Calu3 (cell line): ENCODE measurements around the gene P2RY12. TPM values are rescaled to one million over a fixed set of nuclear protein-coding genes. Genes with fewer than 3 reads are reported as not detected.

Source experiments
- BruUV-seq: library from RNA; stranded (reverse); fragments of 400-500 nt; replicated peaks from 2 replicates; lab custom pipeline; 2021; lab: Mats Ljungman, UMichigan
- CTCF ChIA-PET: fragments of 300-600 bp; sonication (Branson Sonifier 250); formaldehyde crosslinking; loops from one replicate; lab custom pipeline; 2022; ENCODE audit warnings: antibody characterized with exemption; lab: Charles Lee
- DNase-seq: peaks from one replicate; pipeline ENCODE4 v3.0.0; 2022
- H3K27ac Mint-ChIP-seq: one replicate; pipeline ENCODE4 v1.8.0; 2022; ENCODE audit warnings: mixed read lengths; ENCODE audit not compliant: unreplicated experiment
- H3K27me3 Mint-ChIP-seq: one replicate; pipeline ENCODE4 v1.8.0; 2022; ENCODE audit warnings: mixed read lengths; ENCODE audit not compliant: unreplicated experiment
- H3K36me3 Mint-ChIP-seq: one replicate; pipeline ENCODE4 v1.8.0; 2022; ENCODE audit warnings: mild to moderate bottlenecking, moderate library complexity, mixed read lengths; ENCODE audit not compliant: insufficient read depth, unreplicated experiment
- H3K4me1 Mint-ChIP-seq: one replicate; pipeline ENCODE4 v1.8.0; 2022; ENCODE audit warnings: mild to moderate bottlenecking, low read depth, mixed read lengths; ENCODE audit not compliant: unreplicated experiment
- H3K4me3 Mint-ChIP-seq: one replicate; pipeline ENCODE4 v1.8.0; 2022; ENCODE audit warnings: mild to moderate bottlenecking, low read depth, moderate library complexity, mixed read lengths; ENCODE audit not compliant: unreplicated experiment
- H3K9me3 Mint-ChIP-seq: one replicate; pipeline ENCODE4 v1.8.0; 2022; ENCODE audit warnings: low read depth, mixed read lengths; ENCODE audit not compliant: unreplicated experiment
- intact Hi-C: fragments of 100-400 bp; cut with micrococcal nuclease; formaldehyde crosslinking; loops from one replicate; pipeline ENCODE4 v1.10.0; 2022; ENCODE audit not compliant: unreplicated experiment
- total RNA-seq: library from RNA; stranded (reverse); gene quantifications from 2 replicates; pipeline ENCODE4 v1.2.3, GENCODE V29; 2022
- TF ChIP-seq, protein P1 (sequence below): fragments of 200-600 bp; IDR thresholded peaks from one replicate; pipeline ENCODE4 v1.8.0; 2022; ENCODE audit warnings: antibody characterized with exemption; ENCODE audit not compliant: unreplicated experiment

The P2RY12 gene
- total RNA-seq, 1 experiment from 2014 or later: not detected

GRCh38 chr3:151329363-151329762 is 55.2 kb downstream of the P2RY12 start, which contains the start of gene P2RY13:
Gene P2RY13, minus strand, starts transcription at chr3:151329549. Its CDS starts 21 bp downstream, at chr3:151329528.
- intact Hi-C loops: no loop called here
- H3K36me3 Mint-ChIP-seq: no peaks in the 10 kb centered on the region
- H3K4me3 Mint-ChIP-seq: peak within 1 kb of the TSS; percentile 27
- DNase-seq: no peak
- CTCF ChIA-PET: interaction anchor here (2.1 kb wide), 1 partner anchor 24 kb away, joined by 27 read pairs; no protein-coding TSS in a partner anchor
- TF ChIP-seq, protein P1, sequence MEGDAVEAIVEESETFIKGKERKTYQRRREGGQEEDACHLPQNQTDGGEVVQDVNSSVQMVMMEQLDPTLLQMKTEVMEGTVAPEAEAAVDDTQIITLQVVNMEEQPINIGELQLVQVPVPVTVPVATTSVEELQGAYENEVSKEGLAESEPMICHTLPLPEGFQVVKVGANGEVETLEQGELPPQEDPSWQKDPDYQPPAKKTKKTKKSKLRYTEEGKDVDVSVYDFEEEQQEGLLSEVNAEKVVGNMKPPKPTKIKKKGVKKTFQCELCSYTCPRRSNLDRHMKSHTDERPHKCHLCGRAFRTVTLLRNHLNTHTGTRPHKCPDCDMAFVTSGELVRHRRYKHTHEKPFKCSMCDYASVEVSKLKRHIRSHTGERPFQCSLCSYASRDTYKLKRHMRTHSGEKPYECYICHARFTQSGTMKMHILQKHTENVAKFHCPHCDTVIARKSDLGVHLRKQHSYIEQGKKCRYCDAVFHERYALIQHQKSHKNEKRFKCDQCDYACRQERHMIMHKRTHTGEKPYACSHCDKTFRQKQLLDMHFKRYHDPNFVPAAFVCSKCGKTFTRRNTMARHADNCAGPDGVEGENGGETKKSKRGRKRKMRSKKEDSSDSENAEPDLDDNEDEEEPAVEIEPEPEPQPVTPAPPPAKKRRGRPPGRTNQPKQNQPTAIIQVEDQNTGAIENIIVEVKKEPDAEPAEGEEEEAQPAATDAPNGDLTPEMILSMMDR: no peak
- peak within 1 kb of the TSS; percentile 46 for H3K27ac Mint-ChIP-seq
- no TSS peak for BruUV-seq
- peaks cover 10% of the 10 kb centered on the region for H3K4me1 Mint-ChIP-seq
- H3K9me3 Mint-ChIP-seq: no peaks in the 10 kb centered on the region
- H3K27me3 Mint-ChIP-seq: no peaks in the 10 kb centered on the region

GRCh38 chr3:151328298-151328995 is 56.1 kb downstream of the P2RY12 start:
- no peaks in the 10 kb centered on the region for H3K27me3 Mint-ChIP-seq
- H3K4me3 Mint-ChIP-seq: peak overlapping the region; percentile 27
- peaks cover 10% of the 10 kb centered on the region for H3K4me1 Mint-ChIP-seq
- peak; percentile 24 for DNase-seq
- BruUV-seq: no TSS peak
- H3K36me3 Mint-ChIP-seq: no peaks in the 10 kb centered on the region
- H3K9me3 Mint-ChIP-seq: no peaks in the 10 kb centered on the region
- CTCF ChIA-PET: interaction anchor here (0.6 to 2.1 kb wide), 14 partner anchors 12 to 1937 kb away, joined by 3 to 27 read pairs (median 4); partner anchors contain the start of gene GPR87
- peak overlapping the region; percentile 46 for H3K27ac Mint-ChIP-seq
- intact Hi-C loops: no loop called here
- TF ChIP-seq, protein P1: no peak

DNA sequence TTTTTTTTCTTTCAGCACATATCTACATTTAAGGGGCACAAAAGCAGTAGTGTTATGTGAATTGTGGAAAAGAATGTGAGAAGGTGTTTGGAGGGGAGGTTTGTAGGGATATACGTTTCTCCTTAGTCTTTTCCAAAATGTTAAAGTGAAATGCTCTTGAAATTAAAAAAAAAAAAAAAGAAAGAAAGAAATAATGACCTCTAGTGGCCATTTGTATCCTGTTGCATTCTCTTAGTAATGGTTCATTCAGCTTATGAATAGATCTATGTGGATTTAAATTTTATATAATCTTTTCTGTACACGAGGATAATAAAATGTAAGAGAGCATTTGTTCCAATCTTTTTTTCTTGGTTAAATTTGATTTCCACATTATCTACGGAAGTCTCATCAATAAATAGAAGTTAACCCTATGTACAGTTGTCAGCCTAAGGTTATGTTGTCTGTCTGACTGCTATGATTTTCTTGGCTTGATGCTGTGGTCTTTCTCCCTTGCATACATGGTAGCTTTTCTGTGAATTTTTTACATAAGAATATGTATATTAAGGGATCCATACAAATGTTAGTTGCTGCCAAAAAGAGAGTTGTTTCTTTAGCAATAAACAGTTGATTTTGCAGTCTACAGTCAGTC is 56.9 kb downstream of the P2RY12 start:
- BruUV-seq: no TSS peak
- DNase-seq: no peak
- Mint-ChIP-seq H3K9me3 (peaks cover 3% of the 10 kb centered on the region), H3K4me1 (peaks cover 10% of the 10 kb centered on the region), H3K36me3 (no peaks in the 10 kb centered on the region), H3K4me3 (no peak overlapping the region), H3K27ac (no peak overlapping the region), H3K27me3 (no peaks in the 10 kb centered on the region)
- intact Hi-C loops: loop anchor here (1.0 kb wide), 2 partner anchors 22 to 37 kb away; no protein-coding TSS in a partner anchor
- TF ChIP-seq, protein P1: peak; percentile 59
- CTCF ChIA-PET: interaction anchor here (0.6 to 2.1 kb wide), 21 partner anchors 11 to 1501 kb away, joined by 3 to 27 read pairs (median 4); partner anchors contain the start of gene GPR87

DNA sequence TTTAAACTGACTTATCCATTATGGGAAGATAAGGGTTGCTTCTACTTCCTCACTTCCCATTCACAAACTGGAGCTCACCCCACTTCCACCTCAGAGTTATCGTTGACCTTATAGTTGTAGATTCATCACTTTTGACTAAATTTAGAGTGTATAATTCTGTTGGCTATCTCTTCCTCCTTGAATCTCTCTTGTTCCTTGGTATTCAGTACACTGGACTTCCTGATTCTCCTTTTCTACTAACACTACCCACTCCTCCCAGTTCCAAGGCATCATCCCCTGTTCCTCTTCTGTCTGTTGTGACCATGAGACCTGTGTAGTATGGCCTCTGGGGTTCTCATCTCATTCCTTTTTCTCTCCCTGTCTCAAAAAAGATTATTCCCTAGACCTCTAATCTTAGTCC is 62.0 kb downstream of the P2RY12 start:
- no peaks in the 10 kb centered on the region for H3K27me3 Mint-ChIP-seq
- peaks cover 6% of the 10 kb centered on the region for H3K9me3 Mint-ChIP-seq
- no peak overlapping the region for H3K4me3 Mint-ChIP-seq
- DNase-seq: no peak
- peaks cover 14% of the 10 kb centered on the region for H3K4me1 Mint-ChIP-seq
- H3K27ac Mint-ChIP-seq: no peak overlapping the region
- CTCF ChIA-PET: interaction anchor here (1.6 kb wide), 1 partner anchor 154 kb away, joined by 3 read pairs; no protein-coding TSS in a partner anchor
- no peaks in the 10 kb centered on the region for H3K36me3 Mint-ChIP-seq
- TF ChIP-seq, protein P1: no peak
- intact Hi-C loops: no loop called here
- no TSS peak for BruUV-seq
